Breast epithelium (tissue), 3 donors: ENCODE results near the gene MYO9B.

Experiments used
- POLR2AphosphoS5 ChIP-seq, 3 donors: sonication (generic); formaldehyde crosslinking; IDR thresholded peaks; one replicate each; pipeline ENCODE4 v1.6.1; 2017; ENCODE audit warnings: antibody characterized with exemption in 3 of 3
- TF ChIP-seq, protein P1 (sequence below), 3 donors: fragments of 450-650 bp; IDR thresholded peaks; one replicate each; pipeline ENCODE4 v1.5.1; 2016 to 2017; ENCODE audit warnings: antibody characterized with exemption in 3 of 3, mild to moderate bottlenecking in 3 of 3, moderate library complexity in 3 of 3

DNA sequence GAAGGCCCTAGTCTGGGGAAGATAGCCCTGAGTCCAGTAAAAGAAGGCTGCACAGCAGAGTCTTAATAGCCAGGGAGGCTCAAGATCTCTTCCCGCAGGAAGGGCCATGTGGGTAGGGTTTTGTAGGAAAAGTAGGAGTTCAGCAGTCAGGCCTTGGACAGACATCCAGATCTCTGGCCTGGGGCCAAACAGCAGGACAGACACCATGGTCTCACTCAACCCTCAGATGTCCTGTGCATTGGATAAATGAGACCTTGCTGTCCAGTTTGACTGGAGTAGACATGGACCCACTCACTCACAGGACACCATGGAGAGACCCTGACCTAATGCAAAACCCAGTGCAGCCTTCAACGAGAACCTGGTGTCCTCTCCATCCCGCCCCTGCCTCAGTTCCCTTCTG is 154.3 kb downstream of the MYO9B start:
- TF ChIP-seq, protein P1, sequence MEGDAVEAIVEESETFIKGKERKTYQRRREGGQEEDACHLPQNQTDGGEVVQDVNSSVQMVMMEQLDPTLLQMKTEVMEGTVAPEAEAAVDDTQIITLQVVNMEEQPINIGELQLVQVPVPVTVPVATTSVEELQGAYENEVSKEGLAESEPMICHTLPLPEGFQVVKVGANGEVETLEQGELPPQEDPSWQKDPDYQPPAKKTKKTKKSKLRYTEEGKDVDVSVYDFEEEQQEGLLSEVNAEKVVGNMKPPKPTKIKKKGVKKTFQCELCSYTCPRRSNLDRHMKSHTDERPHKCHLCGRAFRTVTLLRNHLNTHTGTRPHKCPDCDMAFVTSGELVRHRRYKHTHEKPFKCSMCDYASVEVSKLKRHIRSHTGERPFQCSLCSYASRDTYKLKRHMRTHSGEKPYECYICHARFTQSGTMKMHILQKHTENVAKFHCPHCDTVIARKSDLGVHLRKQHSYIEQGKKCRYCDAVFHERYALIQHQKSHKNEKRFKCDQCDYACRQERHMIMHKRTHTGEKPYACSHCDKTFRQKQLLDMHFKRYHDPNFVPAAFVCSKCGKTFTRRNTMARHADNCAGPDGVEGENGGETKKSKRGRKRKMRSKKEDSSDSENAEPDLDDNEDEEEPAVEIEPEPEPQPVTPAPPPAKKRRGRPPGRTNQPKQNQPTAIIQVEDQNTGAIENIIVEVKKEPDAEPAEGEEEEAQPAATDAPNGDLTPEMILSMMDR (IDR thresholded peaks at IDR 0.05): no peak
- no peak for TF ChIP-seq POLR2AphosphoS5 (IDR thresholded peaks at IDR 0.05)
